AG04450 (cell line): ENCODE measurements around the gene TLE2. TPM values are rescaled to one million over a fixed set of nuclear protein-coding genes. Genes with fewer than 3 reads are reported as not detected.
A peak's percentile ranks its signal among the peaks of the same experiment; 100 is the strongest.

Experiments
- CTCF ChIA-PET: fragments of 300-600, 350-600 bp; formaldehyde crosslinking; extraction: SDS; loops from one replicate; lab custom pipeline; 2022; ENCODE audit warnings: antibody characterized with exemption, inconsistent platforms; lab: Charles Lee
- POLR2A ChIA-PET: fragments of 350-600 bp; formaldehyde crosslinking; extraction: SDS; loops from one replicate; lab custom pipeline; 2021; ENCODE audit warnings: antibody characterized with exemption, inconsistent platforms; lab: Yijun Ruan, JAX
- DNase-seq: peaks from one replicate; pipeline ENCODE4 v3.0.0-alpha.2; 2011; ENCODE audit warnings: low read depth, low spot score
- H3K27ac ChIP-seq: one replicate; pipeline ENCODE4 v1.5.1; 2012; ENCODE audit warnings: low read depth, low read length, control low read depth
- H3K27me3 ChIP-seq: one replicate; pipeline ENCODE4 v1.6.0; 2012; ENCODE audit warnings: low read length; ENCODE audit not compliant: control insufficient read depth, insufficient read depth
- H3K4me3 ChIP-seq: 2 replicates; pipeline ENCODE4 v1.5.1; 2011; ENCODE audit warnings: mild to moderate bottlenecking, low read depth, low read length, control low read depth
- H3K9me3 ChIP-seq: 2 replicates; pipeline ENCODE4 v1.5.1; 2012; ENCODE audit warnings: low read length; ENCODE audit not compliant: control insufficient read depth, insufficient read depth
- CTCF ChIP-seq: IDR thresholded peaks from 2 replicates; pipeline ENCODE4 v1.5.1; 2011; ENCODE audit warnings: low read depth, low read length, control low read depth, inconsistent platforms
- polyA plus RNA-seq: library from polyadenylated mRNA; depleted of rRNA; stranded (reverse); fragments of >200 nt; gene quantifications from 2 replicates; pipeline ENCODE4 v1.2.3, GENCODE V29; 2011

The TLE2 gene
- polyA plus RNA-seq, 1 experiment, result 0.47 TPM

GRCh38 chr19:3064011-3064330, 34.9 kb upstream of the TLE2 start:
- ChIA-PET POLR2A (no interaction called here), CTCF (no interaction called here)
- no peak for TF ChIP-seq CTCF

GRCh38 chr19:3062165-3063105, 33.4 kb upstream of the TLE2 start, which contains the start of gene TLE5:
TSS of gene TLE5 (minus strand) at chr19:3062495. CDS start at chr19:3062200, 295 bp downstream.
- Histone ChIP-seq H3K4me3 (peak within 1 kb of the TSS; percentile 75), H3K9me3 (no peaks in the 10 kb centered on the region), H3K27me3 (no peaks in the 10 kb centered on the region), H3K27ac (peak within 1 kb of the TSS; percentile 65)
- POLR2A ChIA-PET, result interaction anchor here (0.6 to 1.2 kb wide), 2 partner anchors 27 to 112 kb away, joined by 3 to 8 read pairs; no protein-coding TSS in a partner anchor
- CTCF ChIA-PET, result interaction anchor here (0.7 kb wide), 1 partner anchor 13 kb away, joined by 3 read pairs; no protein-coding TSS in a partner anchor
- no peak for DNase-seq
- no peak for TF ChIP-seq CTCF

More at GRCh38 chr19:3064011-3064330, 34.9 kb upstream of the TLE2 start:
- Histone ChIP-seq H3K27ac (no peak overlapping the region), H3K9me3 (no peaks in the 10 kb centered on the region), H3K27me3 (no peaks in the 10 kb centered on the region), H3K4me3 (no peak overlapping the region)
- no peak for DNase-seq

- ChIA-PET POLR2A (interaction anchor here (0.6 to 1.2 kb wide), 2 partner anchors 26 to 111 kb away, joined by 3 to 8 read pairs; no protein-coding TSS in a partner anchor), CTCF (interaction anchor here (0.6 to 1.5 kb wide), 6 partner anchors 9 to 111 kb away, joined by 3 to 6 read pairs (median 3); no protein-coding TSS in a partner anchor)
- no peak for DNase-seq
- TF ChIP-seq CTCF, result peak; percentile 39
- Histone ChIP-seq H3K4me3 (peak overlapping the region; percentile 75), H3K27me3 (no peaks in the 10 kb centered on the region), H3K27ac (peak overlapping the region; percentile 65), H3K9me3 (no peaks in the 10 kb centered on the region)
Observed at GRCh38 chr19:3061182-3062161, 32.4 kb upstream of the TLE2 start.

GRCh38 chr19:3060857-3061181, 31.7 kb upstream of the TLE2 start:
- TF ChIP-seq CTCF, result no peak
- H3K9me3 ChIP-seq, result no peaks in the 10 kb centered on the region
- H3K27ac ChIP-seq, result no peak overlapping the region
- no peaks in the 10 kb centered on the region for H3K27me3 ChIP-seq
- H3K4me3 ChIP-seq, result peak overlapping the region; percentile 75
- POLR2A ChIA-PET, result interaction anchor here (1.2 kb wide), 1 partner anchor 110 kb away, joined by 8 read pairs; no protein-coding TSS in a partner anchor
- no peak for DNase-seq
- CTCF ChIA-PET, result interaction anchor here (0.6 to 1.5 kb wide), 4 partner anchors 8 to 110 kb away, joined by 3 to 6 read pairs (median 4); no protein-coding TSS in a partner anchor
